ENCODE measurements around the gene TSPAN2. TPM values are rescaled to one million over a fixed set of nuclear protein-coding genes. Genes with fewer than 3 reads are reported as not detected.

Gene TSPAN2
- total RNA-seq, 4 donors from 2014 or later: 1.8 to 3.3 (median 2.6) TPM

GRCh38 chr1:115006191-115006590 lies 83.1 kb downstream of the TSPAN2 start:
- Histone ChIP-seq H3K9me3 (no peaks in the 10 kb centered on the region), H3K4me1 (no peaks in the 10 kb centered on the region), H3K27me3 (no peaks in the 10 kb centered on the region), H3K4me3 (no peak overlapping the region), H3K27ac (no peak overlapping the region), H3K36me3 (no peaks in the 10 kb centered on the region)
- TF ChIP-seq POLR2A (IDR thresholded peaks at IDR 0.05) (no peak), CTCF (IDR thresholded peaks at IDR 0.05) (no peak)
- no peak for DNase-seq

Other genes with a start within 250 kb of the TSPAN2 start
- not detected for gene SYCP1, start 234.6 kb downstream of the TSPAN2 start, total RNA-seq
- gene TSHB, start 59.7 kb downstream of the TSPAN2 start, total RNA-seq: not detected
- gene NGF, start 248.7 kb upstream of the TSPAN2 start, total RNA-seq: not detected

Measured in Peyer's patch (tissue), 4 donors.